ENCODE measurements around the gene CXorf38.

Gene CXorf38

GRCh38 chrX:40647307-40648197, at the start of gene CXorf38:
CXorf38 (minus strand) TSS chrX:40647561; CDS start chrX:40647520, 41 bp downstream.
- DNase-seq (ENCODE audit: low spot score) (peak; percentile 72), FAIRE-seq (no peak)

- no peak for DNase-seq (ENCODE audit: low spot score)
- FAIRE-seq = no peak
Observed at GRCh38 chrX:40694802-40695201, 47.4 kb upstream of the CXorf38 start.

GRCh38 chrX:40688929-40689328, 41.6 kb upstream of the CXorf38 start:
- no peak for FAIRE-seq
- no peak for DNase-seq (ENCODE audit: low spot score)

- DNase-seq (ENCODE audit: low spot score) = no peak
- no peak for FAIRE-seq
Observed at GRCh38 chrX:40687169-40687568, 39.8 kb upstream of the CXorf38 start.

GRCh38 chrX:40685362-40685918, 38.1 kb upstream of the CXorf38 start:
- FAIRE-seq = no peak

GRCh38 chrX:40684092-40684491, 36.7 kb upstream of the CXorf38 start:
- no peak for DNase-seq (ENCODE audit: low spot score)
- no peak for FAIRE-seq

More at GRCh38 chrX:40685362-40685918, 38.1 kb upstream of the CXorf38 start:
- no peak for DNase-seq (ENCODE audit: low spot score)

- DNase-seq (ENCODE audit: low spot score) (no peak), FAIRE-seq (no peak)
Observed at GRCh38 chrX:40683245-40683644, 35.9 kb upstream of the CXorf38 start.

- FAIRE-seq = no peak
- DNase-seq (ENCODE audit: low spot score) = no peak
Observed at GRCh38 chrX:40671126-40671525, 23.8 kb upstream of the CXorf38 start.

- DNase-seq (ENCODE audit: low spot score) (no peak), FAIRE-seq (no peak)
Observed at GRCh38 chrX:40663880-40664630, 16.7 kb upstream of the CXorf38 start.

GRCh38 chrX:40663078-40663740, 15.8 kb upstream of the CXorf38 start:
- no peak for FAIRE-seq
- DNase-seq (ENCODE audit: low spot score) = no peak

- no peak for FAIRE-seq
- DNase-seq (ENCODE audit: low spot score) = no peak
Observed at GRCh38 chrX:40661489-40661888, 14.1 kb upstream of the CXorf38 start.

GRCh38 chrX:40660381-40660780, 13.0 kb upstream of the CXorf38 start:
- no peak for DNase-seq (ENCODE audit: low spot score)
- no peak for FAIRE-seq

- no peak for FAIRE-seq
Observed at GRCh38 chrX:40653535-40653934, 6.2 kb upstream of the CXorf38 start.

GRCh38 chrX:40652664-40653063, 5.3 kb upstream of the CXorf38 start:
- DNase-seq (ENCODE audit: low spot score) = no peak
- FAIRE-seq = no peak

More at GRCh38 chrX:40653535-40653934, 6.2 kb upstream of the CXorf38 start:
- no peak for DNase-seq (ENCODE audit: low spot score)

- DNase-seq (ENCODE audit: low spot score) = peak; percentile 20
- peak; percentile 80 for FAIRE-seq
Observed at GRCh38 chrX:40651620-40652223, 4.4 kb upstream of the CXorf38 start.

GRCh38 chrX:40646489-40647306, 663 bp downstream of the CXorf38 start:
- DNase-seq (ENCODE audit: low spot score) (no peak), FAIRE-seq (no peak)

- DNase-seq (ENCODE audit: low spot score) (peak; percentile 67), FAIRE-seq (peak; percentile 45)
Observed at GRCh38 chrX:40644821-40645358, 2.5 kb downstream of the CXorf38 start.

- DNase-seq (ENCODE audit: low spot score) (peak; percentile 24), FAIRE-seq (peak; percentile 5)
Observed at GRCh38 chrX:40644176-40644575, 3.2 kb downstream of the CXorf38 start.

- FAIRE-seq (no peak), DNase-seq (ENCODE audit: low spot score) (no peak)
Observed at GRCh38 chrX:40637687-40638086, 9.7 kb downstream of the CXorf38 start.

- no peak for FAIRE-seq
- no peak for DNase-seq (ENCODE audit: low spot score)
Observed at GRCh38 chrX:40632199-40632598, 15.2 kb downstream of the CXorf38 start.
